H1 (cell line): ENCODE data around the gene FIZ1. TPM values are rescaled to one million over a fixed set of nuclear protein-coding genes. Genes with fewer than 3 reads are reported as not detected.
"Not testable (repeated sequence)": the region's sequence is repeated elsewhere in the genome, so short reads cannot be mapped to it uniquely, and the experiment has no call there.

Experiments
- CTCF ChIA-PET: fragments of 300-600 bp; sonication (Branson Sonifier 250); formaldehyde crosslinking; loops from one replicate; lab custom pipeline; 2021; ENCODE audit not compliant: partially characterized antibody; lab: Charles Lee
- POLR2A ChIA-PET: fragments of 300-600 bp; sonication (Branson Sonifier 250); formaldehyde crosslinking; loops from one replicate; lab custom pipeline; 2021; ENCODE audit warnings: inconsistent platforms; ENCODE audit not compliant: partially characterized antibody; lab: Charles Lee
- DNase-seq, 2 experiments: peaks; one replicate each; pipeline versions ENCODE4 v3.0.0 to v3.0.0-alpha.2; 2010 to 2022; ENCODE audit warnings: low spot score in 2 of 2, low read depth in 1 of 2, mixed read lengths in 1 of 2
- FAIRE-seq: peaks from 2 replicates; lab custom pipeline; 2011; peaks lifted over from hg19 to GRCh38; lab: Jason Lieb, UNC
- H2AFZ ChIP-seq: 2 replicates; pipeline ENCODE4 v1.8.1; 2012; ENCODE audit warnings: low read length, inconsistent platforms
- H2AK5ac ChIP-seq: 2 replicates; pipeline ENCODE4 v1.6.1; 2013; ENCODE audit warnings: low read depth, low read length
- H2BK120ac ChIP-seq: replicated peaks from 2 replicates; pipeline ENCODE3; 2013; ENCODE audit warnings: low read depth, low read length, inconsistent platforms
- H2BK12ac ChIP-seq: 2 replicates; pipeline ENCODE4 v1.6.1; 2013; ENCODE audit warnings: low read depth, low read length
- H2BK15ac ChIP-seq: 2 replicates; pipeline ENCODE4 v1.6.1; 2013; ENCODE audit warnings: low read length
- H2BK20ac ChIP-seq: 2 replicates; pipeline ENCODE4 v1.6.1; 2013; ENCODE audit warnings: low read length
- H2BK5ac ChIP-seq: 2 replicates; pipeline ENCODE4 v1.6.1; 2013; ENCODE audit warnings: low read depth, low read length
- H3K14ac ChIP-seq: 2 replicates; pipeline ENCODE4 v1.6.1; 2013; ENCODE audit warnings: inconsistent platforms; ENCODE audit not compliant: insufficient read length
- H3K18ac ChIP-seq: 2 replicates; pipeline ENCODE4 v1.6.1; 2013; ENCODE audit warnings: low read length; ENCODE audit errors: extremely low read depth
- H3K23ac ChIP-seq: 2 replicates; pipeline ENCODE4 v1.6.1; 2013; ENCODE audit warnings: inconsistent platforms; ENCODE audit not compliant: insufficient read length
- H3K23me2 ChIP-seq: 2 replicates; pipeline ENCODE4 v1.6.1; 2013; ENCODE audit warnings: low read depth, low read length
- H3K27ac ChIP-seq: 2 replicates; pipeline ENCODE4 v1.6.1; 2011; ENCODE audit warnings: low read depth, low read length, inconsistent platforms
- H3K27me3 ChIP-seq, 4 experiments: replicated peaks in 1 of 4; 1 replicate in 1 of 4; 2 replicates in 3 of 4; pipeline versions ENCODE4 v1.6.1 to v1.8.1; 2011 to 2013; ENCODE audit warnings: low read length in 3 of 4, mild to moderate bottlenecking in 3 of 4, inconsistent platforms in 2 of 4, mixed read lengths in 2 of 4, moderate library complexity in 1 of 4; ENCODE audit not compliant: control insufficient read depth in 3 of 4, insufficient read depth in 3 of 4; ENCODE audit errors: extremely low read depth in 1 of 4
- H3K36me3 ChIP-seq, 4 experiments: 2 replicates each; pipeline versions ENCODE4 v1.6.1 to v1.8.1; 2011 to 2013; ENCODE audit warnings: mild to moderate bottlenecking in 4 of 4, low read length in 3 of 4, moderate library complexity in 2 of 4, control low read depth in 1 of 4, inconsistent platforms in 1 of 4; ENCODE audit not compliant: insufficient read depth in 4 of 4, control insufficient read depth in 2 of 4
- H3K4ac ChIP-seq: replicated peaks from 2 replicates; pipeline ENCODE3; 2013; ENCODE audit warnings: low read length, low read depth, mixed read lengths, inconsistent platforms; ENCODE audit not compliant: insufficient read length
- H3K4me1 ChIP-seq, 4 experiments: replicated peaks in 1 of 4; 1 replicate in 1 of 4; 2 replicates in 3 of 4; pipeline versions ENCODE4 v1.6.1 to v1.8.1; 2011 to 2013; ENCODE audit warnings: low read length in 3 of 4, inconsistent platforms in 2 of 4, mixed read lengths in 1 of 4; ENCODE audit not compliant: insufficient read depth in 4 of 4, control insufficient read depth in 3 of 4
- H3K4me2 ChIP-seq, 2 experiments: 2 replicates each; pipeline versions ENCODE4 v1.6.1 to v1.8.1; 2011 to 2013; ENCODE audit warnings: low read depth in 2 of 2, low read length in 2 of 2, control low read depth in 1 of 2, inconsistent platforms in 1 of 2, mild to moderate bottlenecking in 1 of 2; ENCODE audit not compliant: insufficient read depth in 1 of 2
- H3K4me3 ChIP-seq, 4 experiments: fragments of 200-600, 300-600 bp in 1 of 4; sonication (generic), shearing (Covaris generic), sonication (Bioruptor Twin) in 1 of 4; 2 replicates each; pipeline versions ENCODE4 v1.5.1 to v1.8.1; 2011 to 2016; ENCODE audit warnings: low read length in 4 of 4, low read depth in 3 of 4, control low read depth in 2 of 4, inconsistent platforms in 2 of 4, mild to moderate bottlenecking in 2 of 4, mixed read lengths in 1 of 4, moderate library complexity in 1 of 4; ENCODE audit not compliant: insufficient read depth in 2 of 4; ENCODE audit errors: extremely low read depth in 1 of 4
- H3K56ac ChIP-seq: replicated peaks from 2 replicates; pipeline ENCODE3; 2013; ENCODE audit warnings: low read depth, mild to moderate bottlenecking, mixed read lengths, low read length, inconsistent platforms; ENCODE audit not compliant: insufficient read length
- H3K79me1 ChIP-seq: 2 replicates; pipeline ENCODE4 v1.6.1; 2013; ENCODE audit warnings: low read depth, low read length, control low read depth
- H3K79me2 ChIP-seq, 2 experiments: 2 replicates each; pipeline versions ENCODE4 v1.6.1 to v1.8.1; 2012 to 2013; ENCODE audit warnings: low read length in 2 of 2, mild to moderate bottlenecking in 2 of 2, inconsistent platforms in 1 of 2; ENCODE audit not compliant: insufficient read depth in 2 of 2, control insufficient read depth in 1 of 2
- H3K9ac ChIP-seq, 4 experiments: replicated peaks in 1 of 4; 1 replicate in 1 of 4; 2 replicates in 3 of 4; pipeline versions ENCODE4 v1.6.1 to v1.8.1; 2011 to 2013; ENCODE audit warnings: low read depth in 3 of 4, low read length in 3 of 4, control low read depth in 2 of 4, mild to moderate bottlenecking in 2 of 4, moderate library complexity in 2 of 4, inconsistent platforms in 1 of 4; ENCODE audit errors: extremely low read depth in 1 of 4
- H3K9me3 ChIP-seq, 2 experiments: 2 replicates each; pipeline versions ENCODE4 v1.6.1 to v1.8.1; 2012 to 2013; ENCODE audit warnings: mild to moderate bottlenecking in 2 of 2, moderate library complexity in 2 of 2, control low read depth in 1 of 2, inconsistent platforms in 1 of 2, low read depth in 1 of 2, low read length in 1 of 2, mixed read lengths in 1 of 2; ENCODE audit not compliant: insufficient read depth in 2 of 2
- H4K20me1 ChIP-seq, 2 experiments: replicated peaks in 1 of 2; 2 replicates each; pipeline versions ENCODE3 to v1.8.1; 2011 to 2013; ENCODE audit warnings: inconsistent platforms in 2 of 2, low read length in 2 of 2, mild to moderate bottlenecking in 1 of 2; ENCODE audit not compliant: insufficient read depth in 2 of 2, control insufficient read depth in 1 of 2
- H4K5ac ChIP-seq: 2 replicates; pipeline ENCODE4 v1.6.1; 2013; ENCODE audit warnings: low read length, low read depth, mixed read lengths, inconsistent platforms; ENCODE audit not compliant: insufficient read length
- H4K8ac ChIP-seq: 2 replicates; pipeline ENCODE4 v1.8.0; 2013; ENCODE audit warnings: mild to moderate bottlenecking, moderate library complexity, low read length, inconsistent platforms; ENCODE audit not compliant: insufficient read depth; ENCODE audit errors: extremely low read depth
- H4K91ac ChIP-seq: replicated peaks from 2 replicates; pipeline ENCODE3; 2013; ENCODE audit warnings: low read length, mixed read lengths, inconsistent platforms; ENCODE audit not compliant: insufficient read length
- GABPA ChIP-seq: IDR thresholded peaks from 2 replicates; pipeline ENCODE4 v1.6.1; 2011; ENCODE audit warnings: mild to moderate bottlenecking, low read length, moderate library complexity, borderline replicate concordance; ENCODE audit not compliant: insufficient read depth
- GTF2F1 ChIP-seq: IDR thresholded peaks from 2 replicates; pipeline ENCODE4 v1.6.1; 2012; ENCODE audit warnings: low read depth, low read length, improper control_type of control experiment, borderline replicate concordance
- HDAC2 ChIP-seq, 2 experiments: fragments of 300-600 bp in 1 of 2; sonication (generic) in 1 of 2; IDR thresholded peaks; 2 replicates each; pipeline ENCODE4 v1.6.1; 2011 to 2012; ENCODE audit warnings: low read depth in 2 of 2, low read length in 2 of 2, mild to moderate bottlenecking in 2 of 2, moderate library complexity in 2 of 2, borderline replicate concordance in 1 of 2, inconsistent platforms in 1 of 2
- RXRA ChIP-seq: IDR thresholded peaks from 2 replicates; pipeline ENCODE4 v1.6.1; 2011; ENCODE audit warnings: low read depth, mild to moderate bottlenecking, low read length, moderate library complexity; ENCODE audit not compliant: insufficient read depth
- SIRT6 ChIP-seq: IDR thresholded peaks from one replicate; pipeline ENCODE4 v1.7.1; 2012; ENCODE audit warnings: low read length, inconsistent platforms
- TAF7 ChIP-seq: optimal IDR thresholded peaks from 2 replicates; pipeline ENCODE3; 2011; ENCODE audit warnings: low read depth, mild to moderate bottlenecking, inconsistent platforms, low read length, moderate library complexity, borderline replicate concordance
- WGBS, 2 experiments: shearing (Covaris generic) in 1 of 2; methylation state at CpG; one replicate each; pipeline versions ENCODE4 v1.1.6 to v1.1.7; 2013 to 2015; ENCODE audit warnings: low lambda C conversion rate in 2 of 2, mixed read lengths in 2 of 2, inconsistent platforms in 1 of 2, low coverage in 1 of 2, missing lambda C conversion rate in 1 of 2; ENCODE audit not compliant: insufficient replicate concordance in 2 of 2, insufficient coverage in 1 of 2, insufficient read length in 1 of 2; ENCODE audit errors: extremely low coverage in 1 of 2, missing lambda C conversion rate in 1 of 2; 5-methylcytosine and 5-hydroxymethylcytosine counted together
- polyA plus RNA-seq, 7 experiments: library from polyadenylated mRNA; depleted of rRNA in 3 of 7; stranded (reverse) in 5 of 7; unstranded in 2 of 7; fragments of >200 nt in 5 of 7; fragments of 200-250 nt in 2 of 7; gene quantifications; 1 replicate in 5 of 7; 2 replicates in 1 of 7; 4 replicates in 1 of 7; pipeline versions ENCODE4 v1.2.1 to v1.2.3, GENCODE V29; 2011 to 2013; ENCODE audit warnings: missing spikeins in 2 of 7, mixed read lengths in 2 of 7
- total RNA-seq: library from RNA; stranded (reverse); fragmentation: NEBNext Ultra II Directional; extraction: Animal tissue kit (Norgen Biotek cat#: 25700); gene quantifications from 2 replicates; pipeline ENCODE4 v1.2.1, GENCODE V29; 2021

FIZ1 gene
- total and polyA plus RNA-seq, 2 of the 8 experiments (the other 6 are each of a cell fraction or from before 2014, with no cell fraction given): 9.1 to 18.5 TPM

- no peak for TF ChIP-seq HDAC2 (IDR thresholded peaks at IDR 0.05; ENCODE audit: borderline replicate concordance in 1 of 2, low read depth in 2 of 2, low read length in 2 of 2)
- no peak for TF ChIP-seq RXRA
- no peak for TF ChIP-seq TAF7
- TF ChIP-seq SIRT6: no peak
- TF ChIP-seq GTF2F1: no peak
- TF ChIP-seq GABPA: no peak
Observed at GRCh38 chr19:55576746-55577145, 22.6 kb downstream of the FIZ1 start (continued).

GRCh38 chr19:55573929-55574328 is 25.4 kb downstream of the FIZ1 start:
- POLR2A ChIA-PET: interaction anchor here (0.7 to 1.3 kb wide), 3 partner anchors 9 to 25 kb away, joined by 3 to 5 read pairs (median 3); partner anchors contain the start of gene FIZ1
- not testable (repeated sequence) for H2BK15ac ChIP-seq, H3K79me2 ChIP-seq, DNase-seq, H3K4ac ChIP-seq, H3K23me2 ChIP-seq, H3K4me3 ChIP-seq, H4K5ac ChIP-seq, H3K23ac ChIP-seq, FAIRE-seq, H3K27ac ChIP-seq, H2BK12ac ChIP-seq, H2BK120ac ChIP-seq, H3K14ac ChIP-seq, H3K18ac ChIP-seq, H3K79me1 ChIP-seq, H3K27me3 ChIP-seq, H2BK20ac ChIP-seq, H3K56ac ChIP-seq, H3K9me3 ChIP-seq, H2AFZ ChIP-seq, H4K91ac ChIP-seq, H3K4me2 ChIP-seq, H4K8ac ChIP-seq, H2BK5ac ChIP-seq, H3K4me1 ChIP-seq, H2AK5ac ChIP-seq, H4K20me1 ChIP-seq, H3K9ac ChIP-seq
- peaks cover 7 to 19% (median 9%) of the 10 kb centered on the region in 4 experiments; a peak in 7 of 8 replicates for H3K36me3 ChIP-seq
- WGBS, 2 experiments: 92% methylated on average over 6 of the region's 6 CpGs; no CpG with 5 or more reads in 1 of the 2 experiments
- CTCF ChIA-PET: interaction anchor here (1.0 to 1.5 kb wide), 4 partner anchors 16 to 106 kb away, joined by 3 read pairs; no protein-coding TSS in a partner anchor
